Measurements from ENCODE around the gene LPAR1. TPM values are rescaled to one million over a fixed set of nuclear protein-coding genes. Genes with fewer than 3 reads are reported as not detected.

The LPAR1 gene
- total RNA-seq, 1 experiment from 2014 or later: 56.8 TPM

DNA sequence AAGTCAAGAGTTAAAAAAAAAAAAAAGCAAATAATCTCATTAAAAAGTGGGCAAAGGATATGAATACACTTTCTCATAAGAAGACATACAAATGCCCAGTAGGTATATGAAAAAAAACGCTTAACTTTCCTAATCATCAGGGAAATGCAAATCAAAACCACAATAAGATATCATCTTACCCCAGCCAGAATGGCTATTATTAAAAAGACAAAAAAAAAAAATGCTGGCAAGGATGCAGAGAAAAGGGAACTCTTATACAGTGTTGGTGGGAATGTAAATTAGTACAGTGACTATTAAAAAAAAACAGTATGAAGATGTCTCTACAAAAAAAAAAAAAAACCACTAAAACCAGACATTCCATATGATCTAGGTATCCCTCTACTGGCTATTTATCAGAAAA, 79.4 kb downstream of the LPAR1 start:
- peak; percentile 62 for DNase-seq (ENCODE audit: low read depth)

DNA sequence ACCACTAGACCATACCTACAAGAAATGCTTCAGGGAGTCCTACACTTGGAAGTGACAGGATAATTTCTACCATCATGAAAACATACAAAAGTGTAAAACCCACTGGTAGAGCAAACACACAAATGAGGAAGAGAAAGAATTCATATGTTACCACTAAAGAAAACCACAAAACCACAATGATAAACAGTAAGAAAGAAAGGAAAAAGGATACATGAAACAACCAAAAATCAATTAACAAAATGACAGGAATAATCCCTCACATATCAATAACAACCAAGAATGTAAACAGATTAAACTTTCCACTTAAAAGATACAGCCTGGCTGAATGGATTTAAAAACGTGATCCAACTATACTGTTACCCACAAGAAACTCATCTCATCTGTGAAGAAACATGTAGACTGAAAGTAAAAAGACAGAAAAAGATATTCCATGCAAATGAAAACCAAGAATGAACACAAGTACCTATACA, 83.4 kb downstream of the LPAR1 start:
- DNase-seq (ENCODE audit: low read depth): no peak

DNA sequence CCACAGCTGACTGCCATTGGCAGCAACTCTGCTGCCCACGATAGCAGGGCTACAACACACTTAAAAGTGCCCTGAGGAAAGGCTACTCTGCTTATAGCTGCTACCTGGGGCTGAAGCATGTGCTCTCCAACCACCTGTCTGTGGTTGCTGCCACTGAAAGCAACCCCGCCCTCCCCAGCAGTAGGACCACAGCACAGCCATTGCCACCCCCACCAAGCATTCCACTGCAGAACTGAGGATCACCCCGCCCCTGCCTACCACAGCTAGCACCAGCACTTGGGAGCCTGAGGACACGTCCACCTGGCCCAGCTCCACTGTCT, 85.8 kb downstream of the LPAR1 start:
- no peak for DNase-seq (ENCODE audit: low read depth)

DNA sequence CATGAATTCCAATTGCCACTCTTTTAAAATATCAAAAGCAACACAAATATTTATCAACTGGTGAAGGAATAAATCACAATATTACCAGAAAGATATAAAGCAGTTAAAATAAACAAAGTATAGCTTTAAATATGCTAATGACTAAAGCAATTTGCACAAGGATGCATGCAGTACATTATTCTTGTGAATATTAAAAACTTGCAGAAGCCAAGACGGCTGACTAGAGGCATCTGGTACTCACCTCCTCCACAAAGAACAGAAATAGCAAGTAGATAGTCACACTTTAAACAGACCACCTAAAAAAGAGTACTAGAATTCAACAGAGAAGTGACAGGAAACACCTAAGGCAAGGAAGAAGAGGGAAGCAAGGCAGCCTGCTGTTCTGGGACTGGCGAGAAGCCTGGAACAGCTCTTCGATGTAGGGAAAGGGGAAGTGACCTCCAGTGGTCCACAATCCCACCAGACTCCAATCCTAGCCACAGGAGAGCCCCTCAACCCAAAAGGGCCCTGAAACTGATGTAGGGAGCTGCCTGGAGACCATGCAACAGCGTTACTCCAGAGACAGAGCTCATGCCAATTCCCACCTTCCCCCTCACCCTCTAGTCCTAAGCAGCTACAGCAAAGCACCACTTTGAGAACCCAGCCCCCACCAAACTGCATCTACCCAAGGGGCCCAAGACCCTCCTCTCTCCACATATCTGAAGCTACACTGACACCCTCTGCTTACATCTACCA, 86.3 kb downstream of the LPAR1 start:
- no peak for DNase-seq (ENCODE audit: low read depth)

DNA sequence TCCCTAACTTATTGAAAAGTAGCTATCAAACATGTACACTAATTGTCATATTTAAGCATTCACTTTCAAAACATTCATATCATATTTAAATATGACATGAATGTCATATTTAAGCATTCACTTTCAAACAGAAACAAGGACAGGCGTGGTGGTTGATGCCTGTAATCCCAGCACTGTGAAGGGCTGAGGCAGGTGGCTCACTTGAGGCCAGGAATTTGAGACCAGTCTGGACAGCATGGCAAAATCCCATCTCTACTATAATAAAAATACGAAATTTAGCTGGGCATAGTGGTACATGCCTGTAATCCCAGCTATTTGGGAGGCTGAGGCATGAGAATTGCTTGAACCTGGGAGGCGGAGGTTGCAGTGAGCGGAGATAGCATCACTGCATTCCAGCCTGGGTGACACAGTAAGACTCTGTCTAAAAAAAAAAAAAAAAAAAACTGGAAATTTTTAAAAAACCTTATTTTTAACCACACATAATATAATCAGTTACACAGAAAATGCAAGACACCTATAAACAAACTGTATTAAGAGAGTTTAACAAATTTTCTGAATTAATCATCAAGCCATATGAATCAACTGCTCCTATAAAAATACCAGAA, 88.1 kb downstream of the LPAR1 start:
- DNase-seq (ENCODE audit: low read depth): peak; percentile 80

DNA sequence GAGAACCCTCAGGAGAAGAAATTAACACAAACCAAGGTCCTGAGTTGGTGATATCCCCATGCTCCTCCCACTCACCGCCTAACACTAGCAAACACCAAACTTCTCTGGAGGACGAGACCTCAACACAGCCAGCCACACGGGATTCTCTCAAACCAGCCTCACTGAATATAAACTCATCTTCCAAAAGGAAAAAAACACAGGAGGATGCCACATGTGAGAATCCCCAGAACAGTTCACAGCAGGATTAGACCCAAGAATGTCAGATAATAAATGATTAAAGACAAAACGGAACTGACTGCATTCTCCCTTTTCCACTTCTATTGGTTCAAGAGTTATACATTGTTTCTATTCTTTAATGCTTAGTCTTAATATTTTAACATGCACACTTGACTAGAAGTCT, 89.2 kb downstream of the LPAR1 start:
- no peak for DNase-seq (ENCODE audit: low read depth)

DNA sequence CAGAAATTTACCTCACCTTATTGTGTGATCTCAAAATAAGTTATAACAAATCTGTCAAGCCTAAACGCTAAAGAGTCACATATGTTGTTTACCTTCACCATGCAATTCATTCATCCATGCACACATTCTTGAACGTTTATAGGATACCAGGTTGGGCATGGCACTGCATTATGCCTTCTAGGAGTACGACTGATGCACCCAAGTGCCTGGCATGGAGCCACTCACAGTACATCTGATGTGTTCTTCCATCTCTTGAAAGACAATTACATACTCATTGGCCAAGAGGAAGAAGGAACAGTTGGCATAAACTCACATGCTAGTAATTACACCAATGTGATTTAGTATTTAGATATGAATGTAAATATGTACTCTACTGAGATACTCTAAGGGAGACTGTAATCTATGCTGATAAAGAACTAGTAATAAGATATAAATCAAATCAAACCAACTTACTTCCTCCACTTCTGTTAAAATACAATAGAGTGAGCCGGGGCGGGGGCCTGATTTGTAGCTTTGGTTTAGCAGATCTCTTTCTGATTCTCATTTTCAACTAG, 90.7 kb downstream of the LPAR1 start:
- DNase-seq (ENCODE audit: low read depth): no peak

DNA sequence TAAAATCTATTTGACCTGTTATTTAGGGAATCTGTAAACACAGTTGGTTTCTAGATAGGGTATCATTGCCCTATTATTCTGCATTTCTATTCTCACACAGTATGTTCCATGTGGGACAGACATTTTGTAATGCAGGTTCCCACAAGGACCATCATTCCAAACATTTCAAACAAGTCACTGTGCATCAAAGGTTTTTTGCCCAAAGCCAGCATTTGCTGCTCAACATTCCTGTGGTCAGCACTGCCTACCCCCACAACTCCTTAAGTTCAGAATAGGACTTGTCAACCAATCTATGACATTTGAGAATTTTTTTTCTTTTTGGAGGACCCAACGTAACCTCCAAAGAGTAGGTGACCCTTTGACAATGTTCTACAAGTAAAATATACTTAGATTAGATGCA, 95.7 kb downstream of the LPAR1 start:
- peak; percentile 84 for DNase-seq (ENCODE audit: low read depth)

DNA sequence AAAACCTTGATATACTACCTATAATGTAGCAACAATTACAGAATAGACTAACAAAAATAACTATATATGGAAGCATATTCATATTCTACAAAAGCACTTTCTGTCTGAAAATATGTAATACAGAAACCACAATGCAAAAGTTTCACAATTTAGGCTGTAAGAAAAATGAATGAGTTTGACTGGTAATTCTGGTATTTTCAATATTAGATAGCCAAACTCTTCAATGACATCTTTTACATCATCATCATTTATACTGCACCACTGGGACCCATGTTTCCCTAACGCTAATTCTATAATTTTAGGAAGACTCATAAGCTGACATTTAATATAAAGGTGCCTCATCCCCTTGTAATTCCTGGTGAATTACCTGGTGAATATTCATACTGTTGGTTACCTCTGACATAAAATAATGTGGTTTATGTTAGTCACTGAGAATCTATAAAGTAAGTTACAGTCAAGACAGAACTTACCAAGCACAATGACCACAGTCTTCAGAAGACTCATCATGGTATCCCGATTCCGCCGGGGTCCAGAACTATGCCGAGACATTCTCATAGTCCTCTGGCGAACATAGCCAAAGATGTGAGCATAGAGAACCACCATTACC, 97.2 kb downstream of the LPAR1 start:
- DNase-seq (ENCODE audit: low read depth): no peak

DNA sequence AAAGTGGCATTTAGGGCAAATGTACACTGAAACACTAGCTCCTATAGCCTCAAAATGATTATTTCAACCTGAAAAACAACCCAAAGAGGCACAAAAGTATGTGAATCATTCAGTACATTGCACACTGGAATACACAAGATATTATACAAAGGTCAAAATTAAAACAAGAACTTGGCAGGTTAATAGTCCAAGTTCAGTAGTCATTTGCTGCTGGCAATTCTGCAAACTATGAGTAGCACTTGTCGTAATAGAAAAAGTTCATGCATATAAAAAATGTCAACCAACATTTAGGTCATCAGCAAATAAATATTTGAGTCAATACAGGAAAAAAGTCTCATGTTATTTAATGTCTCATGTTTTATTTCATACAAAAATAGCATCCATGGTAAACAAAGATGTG, 98.7 kb downstream of the LPAR1 start:
- DNase-seq (ENCODE audit: low read depth): no peak

DNA sequence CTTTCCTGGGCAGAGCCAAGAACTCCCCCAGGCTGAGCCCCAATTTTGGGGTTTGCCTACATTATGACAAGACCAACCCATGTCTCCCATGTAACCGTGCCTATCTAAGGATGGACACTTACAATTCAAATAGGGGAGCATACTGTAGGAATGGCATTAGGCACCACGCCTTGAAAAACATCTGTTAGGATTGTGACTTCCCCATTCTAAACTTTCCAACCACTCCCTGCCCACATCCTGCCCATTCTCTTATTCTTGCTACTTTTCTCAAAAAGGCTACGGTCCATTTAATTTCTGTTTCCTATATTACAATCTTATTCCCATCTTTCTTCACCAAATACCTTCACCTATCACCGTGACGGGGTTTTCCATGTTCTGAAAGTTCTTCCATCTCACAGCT, 99.2 kb downstream of the LPAR1 start:
- DNase-seq (ENCODE audit: low read depth): peak; percentile 64

DNA sequence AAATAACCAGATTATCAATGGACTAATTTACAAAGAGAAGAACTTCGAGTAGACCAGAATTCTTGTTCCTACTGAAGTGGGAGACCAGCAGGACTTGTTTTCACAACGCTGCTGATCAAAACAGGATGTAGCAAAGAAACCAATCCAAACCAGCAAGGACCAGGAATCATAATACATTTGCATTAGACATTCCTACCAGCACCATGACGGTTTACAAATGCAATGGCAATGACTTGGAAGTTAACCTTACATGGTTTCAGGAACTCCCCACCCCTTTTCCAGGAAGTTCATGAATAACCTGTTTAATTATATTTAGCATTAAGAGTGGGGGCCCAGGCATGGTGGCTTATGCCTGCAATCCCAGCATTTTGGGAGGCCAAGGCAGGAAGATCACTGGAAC, 100.0 kb downstream of the LPAR1 start:
- no peak for DNase-seq (ENCODE audit: low read depth)

DNA sequence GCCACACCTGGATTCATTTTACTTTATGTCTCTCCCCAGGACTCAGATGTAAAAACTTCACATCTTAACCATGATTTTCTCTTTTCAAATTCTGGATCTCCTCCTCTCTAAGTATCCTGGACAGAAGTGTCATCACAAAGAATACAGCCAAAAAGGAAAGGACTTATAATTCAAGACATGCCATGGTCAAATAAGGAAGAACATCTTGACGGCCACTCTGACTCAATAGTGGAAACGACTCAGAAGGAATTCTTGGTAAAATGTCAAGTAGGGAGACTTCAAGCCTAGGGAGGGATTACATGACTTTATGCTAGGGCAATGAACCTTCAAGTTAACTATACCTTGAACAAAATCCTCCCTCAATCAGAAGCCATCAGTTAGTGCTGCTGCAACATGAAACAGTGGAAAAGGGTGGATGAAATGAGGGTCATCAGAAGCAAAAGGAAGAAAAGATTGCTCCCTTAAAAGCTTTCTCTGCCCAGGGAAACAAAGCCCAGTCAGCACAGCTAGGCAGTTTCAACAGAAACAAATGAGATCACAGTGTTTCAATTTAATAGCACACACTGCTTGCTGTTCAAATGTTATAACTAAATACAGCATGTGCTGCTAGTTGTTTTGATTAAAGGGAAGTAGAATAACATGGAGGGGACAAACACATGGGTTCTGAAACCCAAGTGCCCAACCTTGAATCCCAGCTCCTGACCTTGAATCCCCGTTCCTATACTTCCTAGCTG, 101.4 kb downstream of the LPAR1 start:
- peak; percentile 60 for DNase-seq (ENCODE audit: low read depth)

DNA sequence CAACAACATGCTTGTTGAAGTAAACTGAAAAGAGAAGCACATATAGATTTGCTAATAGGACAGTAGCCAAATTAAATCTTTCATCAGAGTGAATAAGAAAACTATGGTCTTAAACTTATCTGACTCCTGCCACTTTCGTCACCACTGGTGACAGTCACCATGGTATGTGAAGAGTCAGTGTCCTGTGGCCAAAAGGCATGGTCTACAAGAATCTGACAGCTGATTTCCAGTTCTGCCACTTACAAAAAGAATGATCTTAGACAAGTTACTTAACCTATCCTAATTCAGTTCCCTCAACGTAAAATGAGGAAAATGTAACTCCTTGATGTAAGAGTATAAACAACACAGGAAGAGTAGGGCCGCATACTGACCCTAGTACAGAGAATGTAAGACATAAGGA, 102.0 kb downstream of the LPAR1 start:
- no peak for DNase-seq (ENCODE audit: low read depth)

DNA sequence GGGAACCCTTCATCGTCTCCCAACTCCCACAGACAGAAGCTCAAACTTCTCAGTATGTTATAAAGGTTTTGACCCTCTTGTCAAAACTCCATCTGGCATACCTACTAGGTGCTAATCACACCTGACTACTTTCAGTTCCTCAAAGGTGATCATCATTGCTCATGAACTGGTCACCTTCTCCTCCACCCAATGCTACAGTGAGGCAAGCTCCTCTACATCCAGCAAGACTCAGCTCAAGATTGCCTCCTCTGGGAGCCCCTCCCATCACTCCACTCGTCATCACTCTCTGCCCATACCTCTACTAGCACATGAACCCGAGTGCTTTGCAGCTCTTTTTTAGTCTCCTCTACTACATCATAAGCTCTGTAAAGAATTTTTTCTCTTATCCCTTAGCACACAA, 102.4 kb downstream of the LPAR1 start:
- DNase-seq (ENCODE audit: low read depth): no peak

DNA sequence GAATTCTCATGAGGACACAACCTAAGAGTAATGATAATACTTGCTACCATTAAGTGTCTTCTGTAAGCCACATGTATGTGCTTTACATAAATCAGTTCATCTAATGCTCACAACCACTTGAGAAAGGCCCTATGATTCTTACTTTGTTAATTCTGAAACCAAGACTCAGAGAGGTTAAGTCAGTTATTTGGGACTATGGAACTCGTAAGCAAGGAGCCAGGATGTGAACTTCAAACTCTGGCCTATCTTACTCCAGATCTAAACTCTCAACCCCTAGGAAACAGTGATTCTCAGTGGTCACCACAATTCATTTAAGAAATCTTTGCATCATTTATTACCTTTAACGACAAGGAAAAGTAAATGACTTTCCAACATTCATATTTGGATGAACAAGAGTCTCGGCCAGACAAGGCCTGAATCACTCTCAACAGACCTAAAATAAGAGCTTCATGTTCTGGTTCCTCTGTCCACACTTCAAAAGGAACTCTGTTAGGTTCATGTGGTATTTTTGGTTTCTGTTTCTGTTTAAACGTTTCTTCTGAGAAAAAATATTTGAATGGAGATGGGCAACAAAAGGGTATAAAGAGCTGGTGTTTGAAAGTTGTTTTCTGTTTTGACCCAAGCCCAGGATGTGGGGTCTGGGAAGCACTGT, 104.8 kb downstream of the LPAR1 start:
- no peak for DNase-seq (ENCODE audit: low read depth)

DNA sequence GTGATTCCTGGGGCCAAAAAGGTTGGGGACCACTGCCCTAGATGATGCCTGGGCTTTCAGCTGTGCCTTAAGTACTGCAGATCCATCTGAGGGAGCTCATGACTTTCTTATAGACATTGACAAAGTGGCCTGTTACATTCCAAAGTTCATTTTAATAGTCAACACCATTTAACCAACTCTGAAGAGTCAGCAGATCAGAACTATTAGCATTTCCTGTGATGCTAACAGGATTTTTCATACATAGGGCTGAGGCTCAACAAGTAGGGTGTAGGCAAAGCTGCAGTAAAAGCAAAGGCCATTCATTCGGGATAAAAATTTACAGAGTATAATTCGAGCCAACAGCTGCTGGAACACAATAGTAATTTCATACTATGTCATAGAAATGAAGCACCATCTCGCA, 105.4 kb downstream of the LPAR1 start:
- DNase-seq (ENCODE audit: low read depth): no peak

DNA sequence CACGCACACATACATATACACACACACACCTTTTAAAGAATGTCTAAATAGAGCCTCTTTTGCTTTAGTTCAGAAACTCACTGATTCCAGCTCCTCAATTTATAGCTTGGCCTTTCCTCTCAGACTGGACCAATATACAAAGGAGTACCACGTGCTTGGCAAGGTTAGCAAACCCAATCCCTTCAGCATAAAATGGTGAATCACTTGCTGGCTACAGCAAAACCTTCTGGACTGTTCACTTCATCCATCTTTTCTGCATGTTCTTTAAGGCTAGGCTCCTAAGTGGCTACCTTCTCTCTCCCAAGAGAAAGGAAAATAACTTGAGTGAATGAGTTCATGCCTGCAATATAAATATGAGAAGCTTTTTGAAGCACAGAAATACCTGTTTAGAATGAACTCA, 109.7 kb downstream of the LPAR1 start:
- DNase-seq (ENCODE audit: low read depth): no peak

DNA sequence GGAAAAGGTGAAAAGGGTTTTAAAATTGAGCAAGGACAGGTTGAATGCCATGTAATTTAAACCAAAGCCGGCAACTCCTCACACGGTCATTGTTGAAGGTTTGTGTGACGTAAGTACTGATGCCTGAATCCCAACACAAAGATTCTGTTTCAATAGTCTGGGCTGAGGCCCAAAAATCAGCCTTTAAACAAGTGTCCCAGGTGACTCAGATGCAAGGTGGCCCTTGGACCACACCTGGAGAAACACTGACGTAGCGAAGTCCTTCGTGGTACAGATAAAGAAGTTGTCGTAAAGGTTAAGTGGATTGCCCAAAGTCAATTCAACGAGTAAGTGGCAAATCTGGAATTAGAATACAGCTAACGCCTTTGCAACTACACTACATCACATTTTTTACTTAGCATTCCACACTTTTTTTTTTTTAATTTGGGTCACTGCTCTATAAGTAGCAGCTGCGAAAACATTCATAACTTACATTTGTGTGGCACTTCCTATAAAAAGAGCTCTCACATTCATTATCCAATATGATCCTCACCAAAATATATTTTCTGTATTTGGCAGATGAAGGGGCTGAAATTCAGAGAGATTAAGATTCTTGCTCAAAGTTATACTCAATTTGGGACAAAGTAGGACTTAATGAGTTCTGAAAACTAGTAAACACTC, 111.3 kb downstream of the LPAR1 start:
- DNase-seq (ENCODE audit: low read depth): peak; percentile 58

DNA sequence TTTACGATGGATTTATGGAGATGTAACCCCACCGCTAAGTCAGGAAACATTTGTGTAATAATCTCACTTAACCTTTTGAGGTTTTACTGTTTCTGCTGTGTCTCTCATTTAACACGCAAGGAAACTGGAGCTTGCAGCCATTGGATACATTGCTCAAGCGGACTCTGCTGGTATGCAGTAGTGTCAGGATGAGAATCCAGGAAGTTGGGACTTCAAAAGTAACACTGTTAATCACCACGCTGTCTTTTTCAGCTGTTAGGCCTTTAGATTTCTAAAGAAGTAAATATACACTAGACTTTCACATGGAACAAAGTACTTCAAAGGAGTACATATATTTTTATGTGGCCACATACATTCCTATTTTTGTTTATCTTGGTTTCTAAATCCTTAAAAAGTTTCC, 114.7 kb downstream of the LPAR1 start:
- no peak for DNase-seq (ENCODE audit: low read depth)

DNA sequence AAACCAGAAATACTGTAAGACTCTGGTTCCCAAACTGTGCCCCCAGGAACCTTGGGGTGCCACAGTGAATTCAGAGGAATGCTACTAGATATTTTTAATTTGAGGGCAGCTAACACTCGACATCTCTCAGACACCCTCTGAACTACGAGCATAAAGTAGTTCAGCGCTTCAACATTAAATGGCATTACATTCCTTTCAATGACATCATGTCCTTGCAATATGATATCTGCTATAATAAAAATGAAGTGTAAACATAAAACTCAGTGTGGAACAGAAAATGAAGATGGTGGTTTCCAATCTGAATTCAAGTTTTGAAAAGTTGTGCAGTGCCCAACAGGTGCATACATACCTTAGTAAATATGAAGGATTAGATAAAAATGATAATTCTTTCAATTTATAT, 116.1 kb downstream of the LPAR1 start:
- peak; percentile 63 for DNase-seq (ENCODE audit: low read depth)

All from LHCN-M2 (cell line).